GM23338 (cell line): ENCODE measurements around the gene PRKACA. TPM values are rescaled to one million over a fixed set of nuclear protein-coding genes. Genes with fewer than 3 reads are reported as not detected.

Experiments used
- ATAC-seq: fragments of 200-7000 bp; cut with Tn5 transposase; 3 replicates; pipeline ENCODE4 v1.9.1; 2020
- DNase-seq: peaks from one replicate; pipeline ENCODE4 v3.0.0-alpha.2; 2015; ENCODE audit warnings: low spot score
- H2AFZ ChIP-seq: fragments of 200-600 bp; sonication (generic); 2 replicates; pipeline ENCODE4 v1.8.0; 2016; ENCODE audit warnings: antibody characterized with exemption, mild to moderate bottlenecking, moderate library complexity
- H3F3A ChIP-seq: fragments of 200-600 bp; sonication (generic); replicated peaks from 2 replicates; pipeline ENCODE4 v1.8.0; 2017; ENCODE audit warnings: antibody characterized with exemption, mixed run types, low read depth
- H3K27ac ChIP-seq: fragments of 200-600 bp; sonication (generic); 2 replicates; pipeline ENCODE4 v1.6.1; 2016; ENCODE audit warnings: low read depth
- H3K27me3 ChIP-seq: fragments of 200-600 bp; sonication (generic); 2 replicates; pipeline ENCODE4 v1.8.0; 2016; ENCODE audit warnings: mild to moderate bottlenecking, mixed run types, moderate library complexity; ENCODE audit not compliant: insufficient read depth
- H3K36me3 ChIP-seq: fragments of 200-600 bp; sonication (generic); 2 replicates; pipeline ENCODE4 v1.8.0; 2016; ENCODE audit warnings: mild to moderate bottlenecking; ENCODE audit not compliant: insufficient read depth
- H3K4me1 ChIP-seq: fragments of 200-600 bp; sonication (generic); 2 replicates; pipeline ENCODE4 v1.8.0; 2016; ENCODE audit warnings: mild to moderate bottlenecking, moderate library complexity; ENCODE audit not compliant: insufficient read depth
- H3K4me2 ChIP-seq: fragments of 200-600 bp; sonication (generic); 2 replicates; pipeline ENCODE4 v1.7.1; 2017; ENCODE audit warnings: mixed run types
- H3K4me3 ChIP-seq: fragments of 200-600 bp; sonication (generic); 2 replicates; pipeline ENCODE4 v1.6.1; 2016; ENCODE audit warnings: mixed run types
- H3K79me2 ChIP-seq: fragments of 200-600 bp; sonication (generic); replicated peaks from 2 replicates; pipeline ENCODE4 v1.8.0; 2017; ENCODE audit warnings: mild to moderate bottlenecking; ENCODE audit not compliant: insufficient read depth
- H3K9me2 ChIP-seq: fragments of 200-600 bp; sonication (generic); 2 replicates; pipeline ENCODE4 v1.8.0; 2017; ENCODE audit not compliant: insufficient read depth
- H4K20me1 ChIP-seq: fragments of 200-600 bp; sonication (generic); replicated peaks from 2 replicates; pipeline ENCODE4 v1.8.0; 2017; ENCODE audit warnings: mild to moderate bottlenecking; ENCODE audit not compliant: insufficient read depth
- H3K27ac Mint-ChIP-seq: 2 replicates; pipeline ENCODE4 v1.8.0; 2020; ENCODE audit warnings: inconsistent platforms, mild to moderate bottlenecking, moderate library complexity, mixed read lengths
- H3K27me3 Mint-ChIP-seq: 3 replicates; pipeline ENCODE4 v1.8.0; 2022; ENCODE audit warnings: low read depth, mild to moderate bottlenecking, moderate library complexity, mixed read lengths, inconsistent platforms; ENCODE audit not compliant: insufficient read depth, poor library complexity
- H3K36me3 Mint-ChIP-seq: 3 replicates; pipeline ENCODE4 v1.8.0; 2021; ENCODE audit warnings: low read depth, mild to moderate bottlenecking, inconsistent platforms, moderate library complexity, mixed read lengths
- H3K4me1 Mint-ChIP-seq: 3 replicates; pipeline ENCODE4 v1.8.0; 2020; ENCODE audit warnings: mild to moderate bottlenecking, inconsistent platforms, mixed read lengths
- H3K4me3 Mint-ChIP-seq: 3 replicates; pipeline ENCODE4 v1.8.0; 2021; ENCODE audit warnings: moderate library complexity, mild to moderate bottlenecking, inconsistent platforms, mixed read lengths
- H3K9me3 Mint-ChIP-seq: 3 replicates; pipeline ENCODE4 v1.8.0; 2020; ENCODE audit warnings: moderate library complexity, mild to moderate bottlenecking, inconsistent platforms, mixed read lengths
- CREB1 ChIP-seq: fragments of 250-450 bp; sonication (Bioruptor Pico); IDR thresholded peaks from 2 replicates; pipeline ENCODE4 v1.5.0; 2020; ENCODE audit warnings: low read depth, mild to moderate bottlenecking, moderate library complexity
- EZH2 ChIP-seq: fragments of 200-600 bp; sonication (generic); IDR thresholded peaks from one replicate; pipeline ENCODE4 v1.8.0; 2017; ENCODE audit warnings: antibody characterized with exemption, mild to moderate bottlenecking, low read depth; ENCODE audit not compliant: unreplicated experiment
- EZH2phosphoT487 ChIP-seq: fragments of 200-600 bp; sonication (generic); IDR thresholded peaks from one replicate; pipeline ENCODE4 v1.8.1; 2018; ENCODE audit warnings: antibody characterized with exemption; ENCODE audit not compliant: unreplicated experiment
- JUNB ChIP-seq: IDR thresholded peaks from one replicate; pipeline ENCODE4 v1.6.1; 2016; ENCODE audit warnings: antibody characterized with exemption; ENCODE audit not compliant: unreplicated experiment
- NANOG ChIP-seq: IDR thresholded peaks from 2 replicates; pipeline ENCODE4 v1.6.1; 2016; ENCODE audit warnings: antibody characterized with exemption, borderline replicate concordance
- POLR2AphosphoS5 ChIP-seq: IDR thresholded peaks from 2 replicates; pipeline ENCODE4 v1.6.1; 2016; ENCODE audit warnings: antibody characterized with exemption, low read depth
- STAT1 ChIP-seq: IDR thresholded peaks from one replicate; pipeline ENCODE4 v1.6.1; 2016; ENCODE audit warnings: antibody characterized with exemption; ENCODE audit not compliant: unreplicated experiment
- ZNF114 ChIP-seq: fragments of 250-450 bp; sonication (Bioruptor Pico); IDR thresholded peaks from 2 replicates; pipeline ENCODE4 v1.5.0; 2020; ENCODE audit warnings: mild to moderate bottlenecking, moderate library complexity
- ZNF331 ChIP-seq: fragments of 250-450 bp; sonication (Bioruptor Pico); IDR thresholded peaks from 2 replicates; pipeline ENCODE4 v1.5.0; 2020; ENCODE audit warnings: low read depth, mild to moderate bottlenecking, moderate library complexity
- polyA plus RNA-seq: library from polyadenylated mRNA; unstranded; fragments of >200 nt; fragmentation: Nextera tagmentation; extraction: Ambion mirVana; gene quantifications from 2 replicates; pipeline ENCODE4 v1.2.1, GENCODE V29; 2016
- total RNA-seq: library from RNA; depleted of rRNA; stranded (reverse); fragments of >200 nt; shearing (Covaris generic); gene quantifications from 2 replicates; pipeline ENCODE4 v1.2.3, GENCODE V29; 2014
- TF ChIP-seq, protein P1 (sequence below), 2 experiments: fragments of 200-600 bp in 1 of 2; sonication (generic) in 1 of 2; conservative IDR thresholded peaks; 2 replicates each; pipeline versions ENCODE4 v1.5.1 to v1.6.1; 2016 to 2017; ENCODE audit warnings: antibody characterized with exemption in 2 of 2, low read depth in 2 of 2, mild to moderate bottlenecking in 2 of 2, moderate library complexity in 1 of 2
- TF ChIP-seq, protein P2 (sequence below): IDR thresholded peaks from one replicate; pipeline ENCODE4 v1.6.1; 2018; ENCODE audit warnings: antibody characterized with exemption; ENCODE audit not compliant: unreplicated experiment
- TF ChIP-seq, protein P3 (sequence below): fragments of 250-450 bp; sonication (Bioruptor Pico); IDR thresholded peaks from 2 replicates; pipeline ENCODE4 v1.5.0; 2020; ENCODE audit warnings: mild to moderate bottlenecking, moderate library complexity
- TF ChIP-seq, protein P4 (sequence below): IDR thresholded peaks from 2 replicates; pipeline ENCODE4 v1.6.1; 2016; ENCODE audit warnings: antibody characterized with exemption

Gene PRKACA
- total and polyA plus RNA-seq, 2 experiments from 2014 or later: 13.0 to 31.3 TPM

DNA sequence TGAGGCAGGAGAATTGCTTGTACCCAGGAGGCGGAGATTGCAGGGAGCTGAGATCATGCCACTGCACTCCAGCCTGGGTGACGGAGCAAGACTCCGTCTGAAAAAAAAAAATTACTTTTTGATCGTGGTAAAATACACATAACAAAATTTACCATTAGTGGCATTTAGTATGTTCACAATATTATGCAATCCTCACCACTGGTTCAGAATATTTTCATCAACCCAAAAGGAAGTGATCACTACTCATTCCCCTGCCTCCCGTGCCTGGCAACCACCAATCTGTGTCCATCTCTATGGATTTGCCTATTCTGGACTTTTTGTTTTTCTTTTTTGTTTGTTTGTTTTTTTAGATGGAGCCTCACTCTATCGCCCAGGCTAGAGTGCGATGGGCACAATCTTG lies 54.5 kb downstream of the PRKACA start:
- Mint-ChIP-seq H3K27me3 (peaks cover 21% of the 10 kb centered on the region), H3K9me3 (no peaks in the 10 kb centered on the region), H3K36me3 (no peaks in the 10 kb centered on the region), H3K4me1 (peaks cover 10% of the 10 kb centered on the region), H3K27ac (no peak overlapping the region), H3K4me3 (no peak overlapping the region)
- H3K27ac ChIP-seq: no peak overlapping the region
- H3F3A ChIP-seq: 0 out of 2 replicates have a peak, but pooled peaks cover 5% of the 10 kb centered on the region
- peaks cover 19% of the 10 kb centered on the region for H3K27me3 ChIP-seq
- no peak overlapping the region for H3K4me3 ChIP-seq
- no peak overlapping the region for H3K4me2 ChIP-seq
- TF ChIP-seq, protein P1, sequence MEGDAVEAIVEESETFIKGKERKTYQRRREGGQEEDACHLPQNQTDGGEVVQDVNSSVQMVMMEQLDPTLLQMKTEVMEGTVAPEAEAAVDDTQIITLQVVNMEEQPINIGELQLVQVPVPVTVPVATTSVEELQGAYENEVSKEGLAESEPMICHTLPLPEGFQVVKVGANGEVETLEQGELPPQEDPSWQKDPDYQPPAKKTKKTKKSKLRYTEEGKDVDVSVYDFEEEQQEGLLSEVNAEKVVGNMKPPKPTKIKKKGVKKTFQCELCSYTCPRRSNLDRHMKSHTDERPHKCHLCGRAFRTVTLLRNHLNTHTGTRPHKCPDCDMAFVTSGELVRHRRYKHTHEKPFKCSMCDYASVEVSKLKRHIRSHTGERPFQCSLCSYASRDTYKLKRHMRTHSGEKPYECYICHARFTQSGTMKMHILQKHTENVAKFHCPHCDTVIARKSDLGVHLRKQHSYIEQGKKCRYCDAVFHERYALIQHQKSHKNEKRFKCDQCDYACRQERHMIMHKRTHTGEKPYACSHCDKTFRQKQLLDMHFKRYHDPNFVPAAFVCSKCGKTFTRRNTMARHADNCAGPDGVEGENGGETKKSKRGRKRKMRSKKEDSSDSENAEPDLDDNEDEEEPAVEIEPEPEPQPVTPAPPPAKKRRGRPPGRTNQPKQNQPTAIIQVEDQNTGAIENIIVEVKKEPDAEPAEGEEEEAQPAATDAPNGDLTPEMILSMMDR (conservative IDR thresholded peaks at IDR 0.05; ENCODE audit: low read depth in 2 of 2): no peak
- TF ChIP-seq ZNF114 (CRISPR knock-in tag) (no peak), EZH2 (no peak), ZNF331 (no peak), POLR2AphosphoS5 (no peak), CREB1 (CRISPR knock-in tag) (no peak), STAT1 (no peak), NANOG (no peak), EZH2phosphoT487 (no peak), JUNB (no peak)
- TF ChIP-seq, protein P2, sequence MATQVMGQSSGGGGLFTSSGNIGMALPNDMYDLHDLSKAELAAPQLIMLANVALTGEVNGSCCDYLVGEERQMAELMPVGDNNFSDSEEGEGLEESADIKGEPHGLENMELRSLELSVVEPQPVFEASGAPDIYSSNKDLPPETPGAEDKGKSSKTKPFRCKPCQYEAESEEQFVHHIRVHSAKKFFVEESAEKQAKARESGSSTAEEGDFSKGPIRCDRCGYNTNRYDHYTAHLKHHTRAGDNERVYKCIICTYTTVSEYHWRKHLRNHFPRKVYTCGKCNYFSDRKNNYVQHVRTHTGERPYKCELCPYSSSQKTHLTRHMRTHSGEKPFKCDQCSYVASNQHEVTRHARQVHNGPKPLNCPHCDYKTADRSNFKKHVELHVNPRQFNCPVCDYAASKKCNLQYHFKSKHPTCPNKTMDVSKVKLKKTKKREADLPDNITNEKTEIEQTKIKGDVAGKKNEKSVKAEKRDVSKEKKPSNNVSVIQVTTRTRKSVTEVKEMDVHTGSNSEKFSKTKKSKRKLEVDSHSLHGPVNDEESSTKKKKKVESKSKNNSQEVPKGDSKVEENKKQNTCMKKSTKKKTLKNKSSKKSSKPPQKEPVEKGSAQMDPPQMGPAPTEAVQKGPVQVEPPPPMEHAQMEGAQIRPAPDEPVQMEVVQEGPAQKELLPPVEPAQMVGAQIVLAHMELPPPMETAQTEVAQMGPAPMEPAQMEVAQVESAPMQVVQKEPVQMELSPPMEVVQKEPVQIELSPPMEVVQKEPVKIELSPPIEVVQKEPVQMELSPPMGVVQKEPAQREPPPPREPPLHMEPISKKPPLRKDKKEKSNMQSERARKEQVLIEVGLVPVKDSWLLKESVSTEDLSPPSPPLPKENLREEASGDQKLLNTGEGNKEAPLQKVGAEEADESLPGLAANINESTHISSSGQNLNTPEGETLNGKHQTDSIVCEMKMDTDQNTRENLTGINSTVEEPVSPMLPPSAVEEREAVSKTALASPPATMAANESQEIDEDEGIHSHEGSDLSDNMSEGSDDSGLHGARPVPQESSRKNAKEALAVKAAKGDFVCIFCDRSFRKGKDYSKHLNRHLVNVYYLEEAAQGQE: no peak
- TF ChIP-seq, protein P3, sequence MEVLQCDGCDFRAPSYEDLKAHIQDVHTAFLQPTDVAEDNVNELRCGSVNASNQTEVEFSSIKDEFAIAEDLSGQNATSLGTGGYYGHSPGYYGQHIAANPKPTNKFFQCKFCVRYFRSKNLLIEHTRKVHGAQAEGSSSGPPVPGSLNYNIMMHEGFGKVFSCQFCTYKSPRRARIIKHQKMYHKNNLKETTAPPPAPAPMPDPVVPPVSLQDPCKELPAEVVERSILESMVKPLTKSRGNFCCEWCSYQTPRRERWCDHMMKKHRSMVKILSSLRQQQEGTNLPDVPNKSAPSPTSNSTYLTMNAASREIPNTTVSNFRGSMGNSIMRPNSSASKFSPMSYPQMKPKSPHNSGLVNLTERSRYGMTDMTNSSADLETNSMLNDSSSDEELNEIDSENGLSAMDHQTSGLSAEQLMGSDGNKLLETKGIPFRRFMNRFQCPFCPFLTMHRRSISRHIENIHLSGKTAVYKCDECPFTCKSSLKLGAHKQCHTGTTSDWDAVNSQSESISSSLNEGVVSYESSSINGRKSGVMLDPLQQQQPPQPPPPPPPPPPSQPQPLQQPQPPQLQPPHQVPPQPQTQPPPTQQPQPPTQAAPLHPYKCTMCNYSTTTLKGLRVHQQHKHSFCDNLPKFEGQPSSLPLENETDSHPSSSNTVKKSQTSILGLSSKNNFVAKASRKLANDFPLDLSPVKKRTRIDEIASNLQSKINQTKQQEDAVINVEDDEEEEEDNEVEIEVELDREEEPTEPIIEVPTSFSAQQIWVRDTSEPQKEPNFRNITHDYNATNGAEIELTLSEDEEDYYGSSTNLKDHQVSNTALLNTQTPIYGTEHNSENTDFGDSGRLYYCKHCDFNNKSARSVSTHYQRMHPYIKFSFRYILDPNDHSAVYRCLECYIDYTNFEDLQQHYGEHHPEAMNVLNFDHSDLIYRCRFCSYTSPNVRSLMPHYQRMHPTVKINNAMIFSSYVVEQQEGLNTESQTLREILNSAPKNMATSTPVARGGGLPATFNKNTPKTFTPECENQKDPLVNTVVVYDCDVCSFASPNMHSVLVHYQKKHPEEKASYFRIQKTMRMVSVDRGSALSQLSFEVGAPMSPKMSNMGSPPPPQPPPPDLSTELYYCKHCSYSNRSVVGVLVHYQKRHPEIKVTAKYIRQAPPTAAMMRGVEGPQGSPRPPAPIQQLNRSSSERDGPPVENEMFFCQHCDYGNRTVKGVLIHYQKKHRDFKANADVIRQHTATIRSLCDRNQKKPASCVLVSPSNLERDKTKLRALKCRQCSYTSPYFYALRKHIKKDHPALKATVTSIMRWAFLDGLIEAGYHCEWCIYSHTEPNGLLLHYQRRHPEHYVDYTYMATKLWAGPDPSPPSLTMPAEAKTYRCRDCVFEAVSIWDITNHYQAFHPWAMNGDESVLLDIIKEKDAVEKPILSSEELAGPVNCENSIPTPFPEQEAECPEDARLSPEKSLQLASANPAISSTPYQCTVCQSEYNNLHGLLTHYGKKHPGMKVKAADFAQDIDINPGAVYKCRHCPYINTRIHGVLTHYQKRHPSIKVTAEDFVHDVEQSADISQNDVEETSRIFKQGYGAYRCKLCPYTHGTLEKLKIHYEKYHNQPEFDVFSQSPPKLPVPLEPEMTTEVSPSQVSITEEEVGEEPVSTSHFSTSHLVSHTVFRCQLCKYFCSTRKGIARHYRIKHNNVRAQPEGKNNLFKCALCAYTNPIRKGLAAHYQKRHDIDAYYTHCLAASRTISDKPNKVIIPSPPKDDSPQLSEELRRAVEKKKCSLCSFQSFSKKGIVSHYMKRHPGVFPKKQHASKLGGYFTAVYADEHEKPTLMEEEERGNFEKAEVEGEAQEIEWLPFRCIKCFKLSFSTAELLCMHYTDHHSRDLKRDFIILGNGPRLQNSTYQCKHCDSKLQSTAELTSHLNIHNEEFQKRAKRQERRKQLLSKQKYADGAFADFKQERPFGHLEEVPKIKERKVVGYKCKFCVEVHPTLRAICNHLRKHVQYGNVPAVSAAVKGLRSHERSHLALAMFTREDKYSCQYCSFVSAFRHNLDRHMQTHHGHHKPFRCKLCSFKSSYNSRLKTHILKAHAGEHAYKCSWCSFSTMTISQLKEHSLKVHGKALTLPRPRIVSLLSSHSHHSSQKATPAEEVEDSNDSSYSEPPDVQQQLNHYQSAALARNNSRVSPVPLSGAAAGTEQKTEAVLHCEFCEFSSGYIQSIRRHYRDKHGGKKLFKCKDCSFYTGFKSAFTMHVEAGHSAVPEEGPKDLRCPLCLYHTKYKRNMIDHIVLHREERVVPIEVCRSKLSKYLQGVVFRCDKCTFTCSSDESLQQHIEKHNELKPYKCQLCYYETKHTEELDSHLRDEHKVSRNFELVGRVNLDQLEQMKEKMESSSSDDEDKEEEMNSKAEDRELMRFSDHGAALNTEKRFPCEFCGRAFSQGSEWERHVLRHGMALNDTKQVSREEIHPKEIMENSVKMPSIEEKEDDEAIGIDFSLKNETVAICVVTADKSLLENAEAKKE (CRISPR knock-in tag): no peak
- TF ChIP-seq, protein P4, sequence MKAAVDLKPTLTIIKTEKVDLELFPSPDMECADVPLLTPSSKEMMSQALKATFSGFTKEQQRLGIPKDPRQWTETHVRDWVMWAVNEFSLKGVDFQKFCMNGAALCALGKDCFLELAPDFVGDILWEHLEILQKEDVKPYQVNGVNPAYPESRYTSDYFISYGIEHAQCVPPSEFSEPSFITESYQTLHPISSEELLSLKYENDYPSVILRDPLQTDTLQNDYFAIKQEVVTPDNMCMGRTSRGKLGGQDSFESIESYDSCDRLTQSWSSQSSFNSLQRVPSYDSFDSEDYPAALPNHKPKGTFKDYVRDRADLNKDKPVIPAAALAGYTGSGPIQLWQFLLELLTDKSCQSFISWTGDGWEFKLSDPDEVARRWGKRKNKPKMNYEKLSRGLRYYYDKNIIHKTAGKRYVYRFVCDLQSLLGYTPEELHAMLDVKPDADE: no peak
- H4K20me1 ChIP-seq: no peaks in the 10 kb centered on the region
- no peaks in the 10 kb centered on the region for H3K9me2 ChIP-seq
- no peaks in the 10 kb centered on the region for H3K36me3 ChIP-seq
- ATAC-seq (no peak), DNase-seq (no peak)
- no peaks in the 10 kb centered on the region for H3K79me2 ChIP-seq
- no peak overlapping the region for H2AFZ ChIP-seq
- peaks cover 8% of the 10 kb centered on the region; the same call in 1 of the 2 replicates for H3K4me1 ChIP-seq
